ENCODE data around the gene PSMG3. TPM values are rescaled to one million over a fixed set of nuclear protein-coding genes. Genes with fewer than 3 reads are reported as not detected.
A peak's percentile ranks its signal among the peaks of the same experiment; 100 is the strongest.

The PSMG3 gene
- total RNA-seq, 1 donor from 2014 or later, result 56.0 TPM

GRCh38 chr7:1533255-1533546, 36.6 kb downstream of the PSMG3 start:
- Mint-ChIP-seq H3K27me3 (ENCODE audit: insufficient read depth) (no peaks in the 10 kb centered on the region), H3K4me1 (ENCODE audit: low read depth) (peaks cover 18% of the 10 kb centered on the region), H3K4me3 (peak overlapping the region; percentile 89), H3K36me3 (ENCODE audit: low read depth) (peaks cover 4% of the 10 kb centered on the region), H3K9me3 (no peaks in the 10 kb centered on the region), H3K27ac (peak overlapping the region; percentile 94)
- no peak for DNase-seq (ENCODE audit: low spot score)
- intact Hi-C loops (cut with micrococcal nuclease), result loop anchor here (2.0 to 5.0 kb wide), 2 partner anchors 20 to 989 kb away; no protein-coding TSS in a partner anchor

DNA sequence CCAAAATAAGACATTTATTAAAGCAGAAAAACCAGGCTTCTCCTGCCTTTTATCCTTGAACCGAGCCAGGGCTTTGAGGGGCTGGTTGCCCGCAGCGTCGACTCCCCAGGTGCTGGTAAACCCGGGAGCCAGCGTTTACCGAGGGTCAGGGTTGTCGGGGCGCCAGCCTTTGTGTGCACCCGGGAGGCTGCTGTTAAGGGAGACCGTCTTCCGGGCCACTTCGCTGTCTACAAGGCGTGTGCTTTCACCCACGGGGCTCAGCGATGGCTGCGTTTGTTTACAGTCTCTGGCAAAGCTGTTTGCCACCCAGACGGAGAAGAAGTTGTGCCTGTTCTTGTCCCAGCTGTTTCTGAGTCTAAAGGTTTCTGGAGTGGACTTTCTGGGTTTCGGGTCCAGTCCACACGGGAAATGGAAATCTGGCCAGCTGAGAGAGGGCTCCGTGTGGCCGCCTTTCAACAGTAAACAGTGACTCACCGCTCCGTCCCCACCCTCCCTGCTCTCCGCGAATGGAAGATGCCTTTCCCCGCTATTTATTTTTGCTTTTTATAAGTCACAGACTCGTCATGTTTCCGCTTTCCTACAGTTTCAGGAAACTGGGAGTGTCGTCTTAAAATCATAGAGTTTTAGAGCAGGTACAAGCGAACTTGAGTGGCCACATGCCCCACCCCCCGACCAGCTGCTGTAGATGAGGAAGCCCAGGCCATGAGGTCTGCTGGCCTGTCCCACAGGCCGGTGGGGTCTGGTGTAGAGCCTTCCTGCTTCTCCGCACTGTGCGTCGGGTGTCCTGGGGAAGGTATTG, 37.2 kb downstream of the PSMG3 start:
- H3K9me3 Mint-ChIP-seq, result no peaks in the 10 kb centered on the region
- H3K27ac Mint-ChIP-seq, result peak overlapping the region; percentile 94
- peaks cover 4% of the 10 kb centered on the region for H3K36me3 Mint-ChIP-seq (ENCODE audit: low read depth)
- intact Hi-C loops (cut with micrococcal nuclease), result loop anchor here (1.0 to 5.0 kb wide), 4 partner anchors 20 to 990 kb away; partner anchors contain the start of genes MICALL2 and PSMG3
- H3K4me1 Mint-ChIP-seq (ENCODE audit: low read depth), result peaks cover 18% of the 10 kb centered on the region
- H3K27me3 Mint-ChIP-seq (ENCODE audit: insufficient read depth), result no peaks in the 10 kb centered on the region
- DNase-seq (ENCODE audit: low spot score), result peak; percentile 40
- H3K4me3 Mint-ChIP-seq, result peak overlapping the region; percentile 89

GRCh38 chr7:1531979-1532455, 37.8 kb downstream of the PSMG3 start:
- DNase-seq (ENCODE audit: low spot score), result no peak
- Mint-ChIP-seq H3K4me1 (ENCODE audit: low read depth) (peaks cover 18% of the 10 kb centered on the region), H3K27ac (peak overlapping the region; percentile 94), H3K4me3 (peak overlapping the region; percentile 89), H3K36me3 (ENCODE audit: low read depth) (peaks cover 4% of the 10 kb centered on the region), H3K27me3 (ENCODE audit: insufficient read depth) (no peaks in the 10 kb centered on the region), H3K9me3 (no peaks in the 10 kb centered on the region)
- intact Hi-C loops (cut with micrococcal nuclease), result loop anchor here (1.0 to 5.0 kb wide), 4 partner anchors 19 to 990 kb away; partner anchors contain the start of genes MICALL2 and PSMG3

- Mint-ChIP-seq H3K9me3 (no peaks in the 10 kb centered on the region), H3K36me3 (ENCODE audit: low read depth) (peaks cover 3% of the 10 kb centered on the region), H3K4me3 (peak overlapping the region; percentile 89), H3K27ac (peak overlapping the region; percentile 94), H3K4me1 (ENCODE audit: low read depth) (peaks cover 18% of the 10 kb centered on the region), H3K27me3 (ENCODE audit: insufficient read depth) (peaks cover 5% of the 10 kb centered on the region)
- DNase-seq (ENCODE audit: low spot score), result peak; percentile 41
- intact Hi-C loops (cut with micrococcal nuclease), result loop anchor here (5.0 kb wide), 1 partner anchor 991 kb away; no protein-coding TSS in a partner anchor
These were observed 38.4 kb downstream of the PSMG3 start for GRCh38 chr7:1531263-1531978.

DNA sequence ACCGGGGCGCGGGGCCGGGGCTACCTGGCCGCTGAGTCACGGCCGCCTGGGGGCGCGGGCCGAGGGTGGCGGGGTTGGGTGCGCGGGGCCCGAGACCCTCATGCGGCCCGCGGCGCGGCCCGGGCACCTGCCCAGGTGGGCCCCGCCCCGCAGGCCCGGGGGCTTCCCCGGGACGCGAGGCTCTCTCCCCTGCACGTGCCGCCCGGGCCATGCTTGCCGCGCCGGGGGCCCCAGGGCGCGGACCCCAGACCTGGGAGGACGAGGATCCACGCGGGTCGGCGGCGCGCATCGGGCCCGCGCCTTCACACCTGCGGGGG, 38.9 kb downstream of the PSMG3 start:
- no peak overlapping the region for H3K4me3 Mint-ChIP-seq
- DNase-seq (ENCODE audit: low spot score), result no peak
- intact Hi-C loops (cut with micrococcal nuclease), result loop anchor here (1.0 to 5.0 kb wide), 2 partner anchors 27 to 991 kb away; partner anchors contain the start of gene INTS1
- H3K4me1 Mint-ChIP-seq (ENCODE audit: low read depth), result peaks cover 18% of the 10 kb centered on the region
- no peak overlapping the region for H3K27ac Mint-ChIP-seq
- peaks cover 6% of the 10 kb centered on the region for H3K27me3 Mint-ChIP-seq (ENCODE audit: insufficient read depth)
- peaks cover 3% of the 10 kb centered on the region for H3K36me3 Mint-ChIP-seq (ENCODE audit: low read depth)
- no peaks in the 10 kb centered on the region for H3K9me3 Mint-ChIP-seq

DNA sequence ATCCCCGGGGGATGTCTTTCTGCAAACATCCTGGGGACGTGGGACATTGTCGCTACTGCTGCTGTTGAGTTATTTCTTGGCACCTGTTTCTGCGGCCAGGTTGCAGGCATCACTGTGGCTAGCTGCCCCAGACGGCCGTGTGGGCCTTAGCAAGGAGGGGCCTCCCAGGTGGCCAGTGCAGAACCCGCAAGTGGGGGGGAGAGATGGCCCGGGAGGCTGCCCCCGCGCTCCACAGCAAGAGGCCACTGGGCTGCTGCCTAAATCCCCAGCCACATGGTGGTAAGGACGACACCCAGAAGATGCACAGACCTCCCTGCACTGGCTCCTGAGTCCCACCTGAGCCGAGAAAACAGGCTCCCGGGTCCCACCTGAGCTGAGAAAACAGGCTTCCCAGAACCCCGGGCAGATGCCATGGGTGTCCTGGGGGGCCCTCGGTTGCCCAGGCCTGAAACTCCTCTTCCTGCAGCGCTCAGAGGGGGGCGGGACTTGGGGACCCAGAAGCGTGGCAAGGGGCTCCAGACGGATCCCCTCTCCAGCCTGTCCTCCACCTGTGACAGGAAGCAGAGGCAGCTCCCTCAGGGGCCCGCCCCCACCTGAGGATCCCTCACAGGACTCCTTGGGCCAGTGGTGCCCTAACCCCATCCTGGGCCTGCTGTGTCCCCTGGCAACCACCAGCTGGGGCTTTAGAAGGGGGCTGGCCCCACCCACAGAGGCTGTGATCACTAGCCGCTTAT, 40.3 kb downstream of the PSMG3 start:
- intact Hi-C loops (cut with micrococcal nuclease), result loop anchor here (1.0 to 5.0 kb wide), 2 partner anchors 25 to 993 kb away; partner anchors contain the start of gene INTS1
- H3K4me3 Mint-ChIP-seq, result peak overlapping the region; percentile 72
- no peaks in the 10 kb centered on the region for H3K9me3 Mint-ChIP-seq
- peaks cover 18% of the 10 kb centered on the region for H3K4me1 Mint-ChIP-seq (ENCODE audit: low read depth)
- H3K27ac Mint-ChIP-seq, result peak overlapping the region; percentile 23
- H3K27me3 Mint-ChIP-seq (ENCODE audit: insufficient read depth), result peaks cover 13% of the 10 kb centered on the region
- no peak for DNase-seq (ENCODE audit: low spot score)
- H3K36me3 Mint-ChIP-seq (ENCODE audit: low read depth), result peaks cover 3% of the 10 kb centered on the region

DNA sequence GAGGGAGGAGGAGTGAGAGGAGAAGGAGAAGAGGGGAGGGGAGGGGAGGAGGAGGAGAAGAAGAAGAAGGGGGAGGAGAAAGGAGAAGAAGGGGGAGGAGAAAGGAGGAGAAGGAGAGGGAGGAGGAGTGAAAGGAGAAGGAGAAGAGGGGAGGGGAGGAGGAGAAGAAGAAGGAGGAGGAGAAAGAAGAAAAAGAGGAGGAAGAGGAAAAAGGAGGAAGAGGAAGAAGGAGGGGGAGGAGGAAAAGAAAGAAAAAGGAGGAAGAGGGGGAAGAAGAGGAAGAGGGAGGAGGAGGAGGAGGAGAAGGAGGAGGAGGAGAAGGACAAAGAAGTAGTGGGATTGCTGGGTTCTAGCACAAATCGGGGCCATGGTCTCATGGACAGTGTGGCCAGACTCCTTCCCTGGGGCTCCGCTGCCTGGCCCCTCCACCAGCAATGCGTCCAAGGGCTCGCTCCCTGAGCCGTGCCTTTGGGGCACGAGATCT, 43.5 kb downstream of the PSMG3 start:
- H3K4me3 Mint-ChIP-seq, result no peak overlapping the region
- no peak overlapping the region for H3K27ac Mint-ChIP-seq
- intact Hi-C loops (cut with micrococcal nuclease), result no loop called here
- no peaks in the 10 kb centered on the region for H3K4me1 Mint-ChIP-seq (ENCODE audit: low read depth)
- H3K27me3 Mint-ChIP-seq (ENCODE audit: insufficient read depth), result peaks cover 13% of the 10 kb centered on the region
- no peak for DNase-seq (ENCODE audit: low spot score)
- no peaks in the 10 kb centered on the region for H3K36me3 Mint-ChIP-seq (ENCODE audit: low read depth)
- no peaks in the 10 kb centered on the region for H3K9me3 Mint-ChIP-seq

- Mint-ChIP-seq H3K27me3 (ENCODE audit: insufficient read depth) (peaks cover 13% of the 10 kb centered on the region), H3K27ac (no peak overlapping the region), H3K36me3 (ENCODE audit: low read depth) (no peaks in the 10 kb centered on the region), H3K9me3 (no peaks in the 10 kb centered on the region), H3K4me3 (no peak overlapping the region), H3K4me1 (ENCODE audit: low read depth) (no peaks in the 10 kb centered on the region)
- intact Hi-C loops (cut with micrococcal nuclease), result no loop called here
- DNase-seq (ENCODE audit: low spot score), result no peak
These were observed 44.4 kb downstream of the PSMG3 start for GRCh38 chr7:1525409-1525808.

- intact Hi-C loops (cut with micrococcal nuclease), result no loop called here
- H3K36me3 Mint-ChIP-seq (ENCODE audit: low read depth), result no peaks in the 10 kb centered on the region
- no peak for DNase-seq (ENCODE audit: low spot score)
- H3K4me1 Mint-ChIP-seq (ENCODE audit: low read depth), result no peaks in the 10 kb centered on the region
- H3K9me3 Mint-ChIP-seq, result peaks cover 7% of the 10 kb centered on the region
- no peak overlapping the region for H3K4me3 Mint-ChIP-seq
- H3K27ac Mint-ChIP-seq, result no peak overlapping the region
- peaks cover 13% of the 10 kb centered on the region for H3K27me3 Mint-ChIP-seq (ENCODE audit: insufficient read depth)
These were observed 46.0 kb downstream of the PSMG3 start for GRCh38 chr7:1523844-1524243.

DNA sequence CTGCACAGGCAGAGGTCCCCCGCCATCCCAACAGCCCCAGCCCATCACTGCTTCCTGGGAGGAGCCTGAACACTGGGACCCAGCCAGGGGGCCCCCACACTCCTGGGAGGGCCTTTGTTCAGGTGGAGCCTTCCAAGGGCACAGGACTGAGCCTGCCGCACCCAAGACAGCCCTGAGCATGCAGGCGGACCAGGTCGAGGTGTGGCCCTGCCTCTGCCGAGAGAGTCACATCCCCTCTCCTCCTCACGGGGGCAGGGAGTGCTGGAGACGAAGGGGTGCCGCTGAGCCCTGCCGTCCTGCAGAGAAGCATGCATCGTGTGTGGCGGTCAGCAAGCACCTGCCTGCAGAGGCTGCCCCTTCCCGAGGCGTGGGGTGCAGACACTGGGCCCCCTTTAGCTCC, 46.6 kb downstream of the PSMG3 start:
- no peak for DNase-seq (ENCODE audit: low spot score)
- Mint-ChIP-seq H3K4me3 (no peak overlapping the region), H3K27ac (no peak overlapping the region), H3K36me3 (ENCODE audit: low read depth) (no peaks in the 10 kb centered on the region), H3K9me3 (peaks cover 7% of the 10 kb centered on the region), H3K27me3 (ENCODE audit: insufficient read depth) (peaks cover 13% of the 10 kb centered on the region), H3K4me1 (ENCODE audit: low read depth) (no peaks in the 10 kb centered on the region)
- intact Hi-C loops (cut with micrococcal nuclease), result no loop called here

- Mint-ChIP-seq H3K4me3 (no peak overlapping the region), H3K4me1 (ENCODE audit: low read depth) (no peaks in the 10 kb centered on the region), H3K27me3 (ENCODE audit: insufficient read depth) (peaks cover 7% of the 10 kb centered on the region), H3K27ac (no peak overlapping the region), H3K9me3 (peaks cover 7% of the 10 kb centered on the region), H3K36me3 (ENCODE audit: low read depth) (no peaks in the 10 kb centered on the region)
- intact Hi-C loops (cut with micrococcal nuclease), result no loop called here
- no peak for DNase-seq (ENCODE audit: low spot score)
These were observed 48.4 kb downstream of the PSMG3 start for GRCh38 chr7:1521456-1521855.

GRCh38 chr7:1520539-1521234, 49.1 kb downstream of the PSMG3 start:
- peaks cover 4% of the 10 kb centered on the region for H3K27me3 Mint-ChIP-seq (ENCODE audit: insufficient read depth)
- intact Hi-C loops (cut with micrococcal nuclease), result no loop called here
- no peak for DNase-seq (ENCODE audit: low spot score)
- peaks cover 7% of the 10 kb centered on the region for H3K9me3 Mint-ChIP-seq
- no peaks in the 10 kb centered on the region for H3K36me3 Mint-ChIP-seq (ENCODE audit: low read depth)
- no peak overlapping the region for H3K27ac Mint-ChIP-seq
- no peaks in the 10 kb centered on the region for H3K4me1 Mint-ChIP-seq (ENCODE audit: low read depth)
- no peak overlapping the region for H3K4me3 Mint-ChIP-seq

Data from activated T-helper 1 cell treated with anti-CD3 and anti-CD28 coated beads, Interleukin-12 subunit alpha, Interleukin-12 subunit beta, Interleukin-2, Interleukin-4 antibody, amounts not matched to agents 30 ng/mL and 10 ng/mL and 1 ng/mL, durations not matched to agents 14 hours and 24 hours and 36 hours (primary cell).